HepG2 (cell line): ENCODE results near the gene ENO3. TPM values are rescaled to one million over a fixed set of nuclear protein-coding genes. Genes with fewer than 3 reads are reported as not detected.

Source experiments
- CBX1 ChIP-seq: IDR thresholded peaks from one replicate; pipeline ENCODE4 v1.6.1; 2016; ENCODE audit warnings: antibody characterized with exemption, low read depth
- ELF1 ChIP-seq: sonication (generic); formaldehyde crosslinking; IDR thresholded peaks from 2 replicates; pipeline ENCODE4 v1.4.0; 2020; ENCODE audit warnings: missing genetic modification reagents
- FOXA1 ChIP-seq, 2 experiments: fragments of 450-650 bp in 1 of 2; sonication (generic) in 1 of 2; formaldehyde crosslinking in 1 of 2; IDR thresholded peaks; 2 replicates each; pipeline versions ENCODE4 v1.4.0 to v1.6.1; 2016 to 2020; ENCODE audit warnings: missing genetic modification reagents in 1 of 2
- FOXM1 ChIP-seq: sonication (generic); formaldehyde crosslinking; IDR thresholded peaks from 2 replicates; pipeline ENCODE4 v1.5.0; 2020; ENCODE audit warnings: missing genetic modification reagents
- GZF1 ChIP-seq: sonication (generic); formaldehyde crosslinking; IDR thresholded peaks from 2 replicates; pipeline ENCODE4 v1.5.1; 2020; ENCODE audit warnings: mild to moderate bottlenecking, missing genetic modification reagents
- HMG20B ChIP-seq: conservative IDR thresholded peaks from 2 replicates; pipeline ENCODE4 v1.6.1; 2016; ENCODE audit warnings: missing genetic modification reagents, missing compliant biosample characterization
- KMT2A ChIP-seq: sonication (generic); formaldehyde crosslinking; IDR thresholded peaks from 2 replicates; pipeline ENCODE4 v1.4.0; 2020; ENCODE audit warnings: missing genetic modification reagents
- MTF2 ChIP-seq: sonication (generic); formaldehyde crosslinking; IDR thresholded peaks from 2 replicates; pipeline ENCODE4 v1.5.0; 2020; ENCODE audit warnings: missing genetic modification reagents, borderline replicate concordance
- RBM39 ChIP-seq: fragments of 200-400 bp; formaldehyde crosslinking; IDR thresholded peaks from one replicate; pipeline ENCODE4 v1.6.1; 2018; ENCODE audit warnings: antibody characterized with exemption, mild to moderate bottlenecking, low read depth, low read length; ENCODE audit not compliant: poor library complexity, severe bottlenecking
- SMAD9 ChIP-seq: sonication (generic); formaldehyde crosslinking; IDR thresholded peaks from 2 replicates; pipeline ENCODE4 v1.5.1; 2020; ENCODE audit warnings: mild to moderate bottlenecking, missing genetic modification reagents
- ZFP36 ChIP-seq: fragments of 150-350 bp; IDR thresholded peaks from 2 replicates; pipeline ENCODE4 v1.6.1; 2018; ENCODE audit warnings: borderline replicate concordance, low read length, low read depth; ENCODE audit not compliant: partially characterized antibody
- ZFP62 ChIP-seq: sonication (generic); formaldehyde crosslinking; IDR thresholded peaks from 2 replicates; pipeline ENCODE4 v1.4.0; 2020; ENCODE audit warnings: missing genetic modification reagents
- ZFYVE20 ChIP-seq: sonication (generic); formaldehyde crosslinking; IDR thresholded peaks from 2 replicates; pipeline ENCODE4 v1.8.0; 2023; ENCODE audit warnings: low read depth, mild to moderate bottlenecking, moderate library complexity, missing genetic modification reagents, borderline replicate concordance
- ZMYM2 ChIP-seq: sonication (generic); formaldehyde crosslinking; IDR thresholded peaks from 2 replicates; pipeline ENCODE4 v1.8.0; 2022; ENCODE audit warnings: mild to moderate bottlenecking, missing genetic modification reagents
- ZNF260 ChIP-seq: sonication (generic); formaldehyde crosslinking; IDR thresholded peaks from 2 replicates; pipeline ENCODE4 v1.4.0; 2020; ENCODE audit warnings: missing genetic modification reagents, low read depth, mild to moderate bottlenecking, borderline replicate concordance
- ZNF34 ChIP-seq: sonication (generic); formaldehyde crosslinking; IDR thresholded peaks from 2 replicates; pipeline ENCODE4 v1.4.0; 2020; ENCODE audit warnings: mild to moderate bottlenecking, missing genetic modification reagents, borderline replicate concordance
- ZNF510 ChIP-seq: sonication (generic); formaldehyde crosslinking; IDR thresholded peaks from 2 replicates; pipeline ENCODE4 v1.4.0; 2020; ENCODE audit warnings: low read depth, mild to moderate bottlenecking, missing genetic modification reagents
- ZNF546 ChIP-seq: sonication (generic); formaldehyde crosslinking; conservative IDR thresholded peaks from 2 replicates; pipeline ENCODE4 v1.8.1; 2023; ENCODE audit warnings: mild to moderate bottlenecking, missing genetic modification reagents
- ZNF709 ChIP-seq: sonication (generic); formaldehyde crosslinking; IDR thresholded peaks from 2 replicates; pipeline ENCODE4 v1.5.0; 2020; ENCODE audit warnings: mild to moderate bottlenecking, missing genetic modification reagents
- ZNF720 ChIP-seq: sonication (generic); formaldehyde crosslinking; IDR thresholded peaks from 2 replicates; pipeline ENCODE4 v1.4.0; 2020; ENCODE audit warnings: missing genetic modification reagents
- ZNF781 ChIP-seq: sonication (generic); formaldehyde crosslinking; IDR thresholded peaks from 2 replicates; pipeline ENCODE4 v1.5.1; 2020; ENCODE audit warnings: borderline replicate concordance, mild to moderate bottlenecking, missing genetic modification reagents; ENCODE audit errors: not compliant biosample characterization
- ZNF782 ChIP-seq: sonication (generic); formaldehyde crosslinking; IDR thresholded peaks from 2 replicates; pipeline ENCODE4 v1.4.0; 2020; ENCODE audit warnings: missing genetic modification reagents, mild to moderate bottlenecking, borderline replicate concordance
- ZSCAN25 ChIP-seq: sonication (generic); formaldehyde crosslinking; IDR thresholded peaks from 2 replicates; pipeline ENCODE4 v1.8.0; 2022; ENCODE audit warnings: mild to moderate bottlenecking, missing genetic modification reagents
- polyA plus RNA-seq, 8 experiments: library from polyadenylated mRNA; depleted of rRNA in 3 of 8; stranded (reverse) in 7 of 8; unstranded in 1 of 8; fragments of >200 nt; fragmentation: Illumina TruSeq in 4 of 8; extraction: Trizol in 4 of 8; gene quantifications; 2 replicates each; pipeline versions ENCODE4 v1.2.1 to v1.2.3, GENCODE V29; 2011 to 2016; ENCODE audit warnings: low read depth in 4 of 8, missing spikeins in 1 of 8, mixed read lengths in 1 of 8; ENCODE audit not compliant: insufficient read depth in 1 of 8
- total RNA-seq, 5 experiments: library from RNA; depleted of rRNA; stranded (reverse); fragments of >200 nt; fragmentation: Illumina TruSeq; extraction: Trizol; gene quantifications; 2 replicates each; pipeline ENCODE4 v1.2.3, GENCODE V29; 2016; ENCODE audit warnings: low read depth in 1 of 5
- TF ChIP-seq, protein P1 (sequence below): sonication (generic); formaldehyde crosslinking; IDR thresholded peaks from 2 replicates; pipeline ENCODE4 v1.5.1; 2020; ENCODE audit warnings: missing genetic modification reagents, mild to moderate bottlenecking, borderline replicate concordance
- TF ChIP-seq, protein P2 (sequence below): sonication (generic); formaldehyde crosslinking; IDR thresholded peaks from 2 replicates; pipeline ENCODE4 v1.4.0; 2020; ENCODE audit warnings: mild to moderate bottlenecking, low read depth, missing genetic modification reagents
- TF ChIP-seq, protein P3 (sequence below): sonication (generic); formaldehyde crosslinking; conservative IDR thresholded peaks from 2 replicates; pipeline ENCODE4 v1.4.0; 2020; ENCODE audit warnings: missing genetic modification reagents

ENO3 gene
- total and polyA plus RNA-seq, 2 of the 13 experiments (the other 11 are each of a cell fraction or from before 2014, with no cell fraction given) = 59.8 to 69.8 TPM

DNA sequence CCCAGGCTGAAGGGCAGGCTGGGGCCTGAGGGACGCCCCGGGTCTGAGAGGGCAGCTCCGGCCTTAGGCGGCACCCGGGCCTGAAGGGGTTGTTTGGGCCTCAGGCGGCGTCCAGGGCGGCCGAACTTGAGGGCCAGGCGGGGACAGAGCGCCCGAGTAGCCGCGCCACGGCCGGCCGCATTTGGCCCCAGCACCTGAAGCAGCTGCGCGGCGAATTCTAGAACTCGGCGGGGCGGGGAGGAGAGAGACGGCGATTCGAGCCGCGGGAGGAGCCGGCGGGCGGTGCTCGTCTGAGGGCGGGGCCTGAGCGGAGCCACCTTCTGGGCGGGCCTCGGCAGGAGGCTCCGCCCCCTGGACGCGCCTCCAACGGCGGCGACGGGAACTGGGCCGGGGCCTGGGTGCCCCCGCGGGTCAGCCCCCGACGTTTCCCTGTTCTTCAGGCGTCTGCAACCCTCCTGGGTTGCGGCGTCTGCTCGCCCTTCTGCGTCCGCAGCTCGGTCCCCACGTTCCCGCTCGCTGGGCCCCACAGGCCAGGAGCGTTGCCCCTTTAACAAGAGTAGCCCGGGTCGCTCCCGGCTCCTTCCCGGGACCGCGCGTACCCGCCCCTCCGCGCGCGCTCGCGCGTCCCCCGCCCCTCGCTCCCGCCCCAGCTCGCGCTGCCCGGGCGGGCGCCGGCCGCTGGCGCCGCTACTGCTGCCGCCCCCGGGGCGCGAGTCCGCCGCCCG, 46.5 kb downstream of the ENO3 start, which contains the start of the genes INCA1 and KIF1C (continued):
- TF ChIP-seq ZSCAN25 (CRISPR knock-in tag) (no peak), KMT2A (CRISPR knock-in tag) (0 out of 2 replicates have a peak, but pooled peaks have one; percentile 16), ZNF260 (no peak), HMG20B (CRISPR knock-in tag) (no peak), CBX1 (no peak), ZNF34 (CRISPR knock-in tag) (no peak), ELF1 (CRISPR knock-in tag) (no peak), ZNF510 (CRISPR knock-in tag) (0 out of 2 replicates have a peak, but pooled peaks have one; percentile 43), ZNF781 (CRISPR knock-in tag) (no peak), ZMYM2 (CRISPR knock-in tag) (no peak), ZNF782 (CRISPR knock-in tag) (peak; percentile 77; the same call in 1 of the 2 replicates), ZFYVE20 (no peak), ZNF720 (CRISPR knock-in tag) (no peak), GZF1 (0 out of 2 replicates have a peak, but pooled peaks have one; percentile 7), RBM39 (no peak), MTF2 (CRISPR knock-in tag) (no peak), SMAD9 (CRISPR knock-in tag) (no peak), ZNF709 (CRISPR knock-in tag) (peak; percentile 76), ZFP62 (CRISPR knock-in tag) (no peak), ZNF546 (CRISPR knock-in tag) (no peak), ZFP36 (no peak), FOXM1 (CRISPR knock-in tag) (no peak), FOXA1 (IDR thresholded peaks at IDR 0.05) (no peak), FOXA1 (CRISPR knock-in tag; IDR thresholded peaks at IDR 0.05) (no peak)
- TF ChIP-seq, protein P1, sequence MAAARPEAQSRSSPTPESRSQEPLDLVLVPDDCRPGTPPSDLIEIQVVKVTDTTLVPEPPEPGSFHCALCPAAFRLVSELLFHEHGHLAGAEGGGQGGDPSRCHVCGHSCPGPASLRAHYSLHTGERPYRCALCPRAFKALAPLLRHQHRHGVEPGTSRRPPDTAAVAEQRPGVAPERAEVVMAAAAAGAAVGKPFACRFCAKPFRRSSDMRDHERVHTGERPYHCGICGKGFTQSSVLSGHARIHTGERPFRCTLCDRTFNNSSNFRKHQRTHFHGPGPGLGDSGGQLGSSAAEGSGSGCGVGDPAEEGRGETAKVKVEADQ = peak; percentile 84; the same call in 1 of the 2 replicates
- TF ChIP-seq, protein P2, sequence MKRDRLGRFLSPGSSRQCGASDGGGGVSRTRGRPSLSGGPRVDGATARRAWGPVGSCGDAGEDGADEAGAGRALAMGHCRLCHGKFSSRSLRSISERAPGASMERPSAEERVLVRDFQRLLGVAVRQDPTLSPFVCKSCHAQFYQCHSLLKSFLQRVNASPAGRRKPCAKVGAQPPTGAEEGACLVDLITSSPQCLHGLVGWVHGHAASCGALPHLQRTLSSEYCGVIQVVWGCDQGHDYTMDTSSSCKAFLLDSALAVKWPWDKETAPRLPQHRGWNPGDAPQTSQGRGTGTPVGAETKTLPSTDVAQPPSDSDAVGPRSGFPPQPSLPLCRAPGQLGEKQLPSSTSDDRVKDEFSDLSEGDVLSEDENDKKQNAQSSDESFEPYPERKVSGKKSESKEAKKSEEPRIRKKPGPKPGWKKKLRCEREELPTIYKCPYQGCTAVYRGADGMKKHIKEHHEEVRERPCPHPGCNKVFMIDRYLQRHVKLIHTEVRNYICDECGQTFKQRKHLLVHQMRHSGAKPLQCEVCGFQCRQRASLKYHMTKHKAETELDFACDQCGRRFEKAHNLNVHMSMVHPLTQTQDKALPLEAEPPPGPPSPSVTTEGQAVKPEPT (CRISPR knock-in tag) = no peak
- TF ChIP-seq, protein P3, sequence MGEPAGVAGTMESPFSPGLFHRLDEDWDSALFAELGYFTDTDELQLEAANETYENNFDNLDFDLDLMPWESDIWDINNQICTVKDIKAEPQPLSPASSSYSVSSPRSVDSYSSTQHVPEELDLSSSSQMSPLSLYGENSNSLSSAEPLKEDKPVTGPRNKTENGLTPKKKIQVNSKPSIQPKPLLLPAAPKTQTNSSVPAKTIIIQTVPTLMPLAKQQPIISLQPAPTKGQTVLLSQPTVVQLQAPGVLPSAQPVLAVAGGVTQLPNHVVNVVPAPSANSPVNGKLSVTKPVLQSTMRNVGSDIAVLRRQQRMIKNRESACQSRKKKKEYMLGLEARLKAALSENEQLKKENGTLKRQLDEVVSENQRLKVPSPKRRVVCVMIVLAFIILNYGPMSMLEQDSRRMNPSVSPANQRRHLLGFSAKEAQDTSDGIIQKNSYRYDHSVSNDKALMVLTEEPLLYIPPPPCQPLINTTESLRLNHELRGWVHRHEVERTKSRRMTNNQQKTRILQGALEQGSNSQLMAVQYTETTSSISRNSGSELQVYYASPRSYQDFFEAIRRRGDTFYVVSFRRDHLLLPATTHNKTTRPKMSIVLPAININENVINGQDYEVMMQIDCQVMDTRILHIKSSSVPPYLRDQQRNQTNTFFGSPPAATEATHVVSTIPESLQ (CRISPR knock-in tag) = no peak
